Spinal cord (tissue), 10 donors: ENCODE results near the gene FNDC3B. TPM values are rescaled to one million over a fixed set of nuclear protein-coding genes. Genes with fewer than 3 reads are reported as not detected.
"Not testable (repeated sequence)": the region's sequence is repeated elsewhere in the genome, so short reads cannot be mapped to it uniquely, and the experiment has no call there.

Experiments
- DNase-seq, 6 donors: peaks; one replicate each; pipeline versions ENCODE4 v3.0.0 to v3.0.0-alpha.2; 2013 to 2015; ENCODE audit warnings: low spot score in 6 of 6, low read depth in 4 of 6
- H3K27ac ChIP-seq: one replicate; pipeline ENCODE4 v1.5.1; 2013; ENCODE audit warnings: low read depth, low read length, control low read depth
- H3K27me3 ChIP-seq: one replicate; pipeline ENCODE4 v1.6.1; 2013; ENCODE audit warnings: low read length; ENCODE audit not compliant: control insufficient read depth, insufficient read depth
- H3K36me3 ChIP-seq: one replicate; pipeline ENCODE4 v1.6.1; 2013; ENCODE audit warnings: low read length; ENCODE audit not compliant: control insufficient read depth, insufficient read depth
- H3K4me1 ChIP-seq: one replicate; pipeline ENCODE4 v1.6.1; 2013; ENCODE audit warnings: low read length; ENCODE audit not compliant: control insufficient read depth, insufficient read depth
- H3K4me3 ChIP-seq: one replicate; pipeline ENCODE4 v1.5.1; 2013; ENCODE audit warnings: low read depth, low read length, control low read depth
- H3K9me3 ChIP-seq: one replicate; pipeline ENCODE4 v1.6.1; 2013; ENCODE audit warnings: low read length; ENCODE audit not compliant: control insufficient read depth, insufficient read depth
- WGBS: methylation state at CpG from one replicate; pipeline ENCODE4 v1.1.5; 2013; ENCODE audit warnings: missing lambda C conversion rate; ENCODE audit not compliant: insufficient coverage; 5-methylcytosine and 5-hydroxymethylcytosine counted together
- polyA plus RNA-seq, 2 donors: library from polyadenylated mRNA; unstranded; fragments of 120-200 nt; gene quantifications; one replicate each; pipeline ENCODE4 v1.2.1, GENCODE V29; 2013; ENCODE audit not compliant: insufficient read length in 2 of 2
- total RNA-seq, 2 donors: library from RNA; depleted of rRNA in 1 of 2; stranded (reverse); fragments of 120-200 nt in 1 of 2; fragments of >200 nt in 1 of 2; gene quantifications; one replicate each; pipeline versions ENCODE4 v1.2.3 to v1.2.4, GENCODE V29; 2013 to 2014
- donor health status: healthy.

FNDC3B gene
- total and polyA plus RNA-seq, 4 donors = 14.9 to 66.8 (median 40.0) TPM

- Histone ChIP-seq H3K4me1 (no peaks in the 10 kb centered on the region), H3K27me3 (no peaks in the 10 kb centered on the region), H3K4me3 (no peak overlapping the region), H3K9me3 (no peaks in the 10 kb centered on the region), H3K27ac (no peak overlapping the region), H3K36me3 (no peaks in the 10 kb centered on the region)
- 100% methylated on average over 1 of the region's 5 CpGs for WGBS
- no peak for DNase-seq
Observed at GRCh38 chr3:172084871-172085556, 45.6 kb downstream of the FNDC3B start.

GRCh38 chr3:172085557-172085895 is 46.1 kb downstream of the FNDC3B start:
- Histone ChIP-seq H3K4me1 (no peaks in the 10 kb centered on the region), H3K27ac (no peak overlapping the region), H3K27me3 (no peaks in the 10 kb centered on the region), H3K9me3 (no peaks in the 10 kb centered on the region), H3K36me3 (no peaks in the 10 kb centered on the region), H3K4me3 (no peak overlapping the region)
- no peak for DNase-seq
- WGBS = 50% methylated on average over 1 of the region's 2 CpGs

- no peaks in the 10 kb centered on the region for H3K36me3 ChIP-seq
- no peaks in the 10 kb centered on the region for H3K27me3 ChIP-seq
- H3K9me3 ChIP-seq = no peaks in the 10 kb centered on the region
- 100% methylated on average over 1 of the region's 1 CpG for WGBS
- no peak overlapping the region for H3K27ac ChIP-seq
- DNase-seq = no peak
- H3K4me3 ChIP-seq = no peak overlapping the region
- H3K4me1 ChIP-seq = no peaks in the 10 kb centered on the region
Observed at GRCh38 chr3:172086071-172086470, 46.7 kb downstream of the FNDC3B start.

GRCh38 chr3:172087198-172087597 is 47.8 kb downstream of the FNDC3B start:
- Histone ChIP-seq H3K4me1 (no peaks in the 10 kb centered on the region), H3K36me3 (no peaks in the 10 kb centered on the region), H3K27ac (no peak overlapping the region), H3K9me3 (no peaks in the 10 kb centered on the region), H3K4me3 (no peak overlapping the region), H3K27me3 (no peaks in the 10 kb centered on the region)
- WGBS = 88% methylated on average over 2 of the region's 4 CpGs
- no peak for DNase-seq

- Histone ChIP-seq H3K4me3 (no peak overlapping the region), H3K36me3 (no peaks in the 10 kb centered on the region), H3K27me3 (no peaks in the 10 kb centered on the region), H3K27ac (no peak overlapping the region), H3K9me3 (no peaks in the 10 kb centered on the region), H3K4me1 (no peaks in the 10 kb centered on the region)
- no peak for DNase-seq
- WGBS = 89% methylated on average over 2 of the region's 7 CpGs
Observed at GRCh38 chr3:172087602-172088580, 48.5 kb downstream of the FNDC3B start.

- 93% methylated on average over 2 of the region's 4 CpGs for WGBS
- H3K27me3 ChIP-seq = no peaks in the 10 kb centered on the region
- H3K9me3 ChIP-seq = no peaks in the 10 kb centered on the region
- no peak overlapping the region for H3K27ac ChIP-seq
- H3K4me3 ChIP-seq = no peak overlapping the region
- H3K4me1 ChIP-seq = no peaks in the 10 kb centered on the region
- no peaks in the 10 kb centered on the region for H3K36me3 ChIP-seq
- DNase-seq = no peak
Observed at GRCh38 chr3:172089250-172089649, 49.9 kb downstream of the FNDC3B start.

- no peak for DNase-seq
- H3K9me3 ChIP-seq = no peaks in the 10 kb centered on the region
- no peak overlapping the region for H3K27ac ChIP-seq
- WGBS = 77% methylated on average over 2 of the region's 4 CpGs
- no peak overlapping the region for H3K4me3 ChIP-seq
- no peaks in the 10 kb centered on the region for H3K36me3 ChIP-seq
- H3K4me1 ChIP-seq = no peaks in the 10 kb centered on the region
- no peaks in the 10 kb centered on the region for H3K27me3 ChIP-seq
Observed at GRCh38 chr3:172090035-172090434, 50.7 kb downstream of the FNDC3B start.

GRCh38 chr3:172092658-172093057 is 53.3 kb downstream of the FNDC3B start:
- Histone ChIP-seq H3K9me3 (no peaks in the 10 kb centered on the region), H3K36me3 (no peaks in the 10 kb centered on the region), H3K27ac (no peak overlapping the region), H3K27me3 (no peaks in the 10 kb centered on the region), H3K4me1 (no peaks in the 10 kb centered on the region), H3K4me3 (no peak overlapping the region)
- WGBS = 96% methylated on average over 4 of the region's 5 CpGs
- DNase-seq = no peak

- H3K9me3 ChIP-seq, H3K4me3 ChIP-seq, DNase-seq, H3K27me3 ChIP-seq, H3K36me3 ChIP-seq, H3K27ac ChIP-seq, H3K4me1 ChIP-seq: not testable (repeated sequence)
- 94% methylated on average over 4 of the region's 13 CpGs for WGBS
Observed at GRCh38 chr3:172093581-172094443, 54.4 kb downstream of the FNDC3B start.
